CD4-positive, alpha-beta T cell treated with Interleukin-10 for 1 hour (primary cell): Measurements from ENCODE around the gene MDM1.

ENCODE experiments used
- DNase-seq: peaks from one replicate; pipeline ENCODE4 v3.0.0-alpha.2; 2020

Gene MDM1

GRCh38 chr12:68269779-68270178 is 62.4 kb downstream of the MDM1 start:
- no peak for DNase-seq

DNA sequence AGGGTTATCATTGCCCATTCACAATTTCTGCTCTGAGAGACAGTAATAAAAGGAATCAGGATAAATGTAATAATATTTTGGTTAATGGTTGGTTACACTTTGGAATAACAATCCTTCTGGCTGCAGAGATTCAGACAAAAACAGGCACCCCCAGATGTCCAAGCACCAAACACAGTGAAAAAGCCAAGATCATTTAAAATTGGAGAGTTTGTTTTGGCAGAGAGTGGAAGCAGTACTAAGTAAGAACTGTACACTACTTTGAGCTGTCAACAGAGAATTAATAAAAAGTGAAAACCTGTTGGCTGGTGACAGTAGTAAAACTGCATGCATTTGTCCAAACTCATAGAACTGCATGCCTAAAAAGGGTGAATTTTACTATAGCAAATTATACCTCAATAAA is 63.2 kb downstream of the MDM1 start:
- DNase-seq = no peak

- DNase-seq = no peak
Observed at GRCh38 chr12:68267892-68268396, 64.2 kb downstream of the MDM1 start.

DNA sequence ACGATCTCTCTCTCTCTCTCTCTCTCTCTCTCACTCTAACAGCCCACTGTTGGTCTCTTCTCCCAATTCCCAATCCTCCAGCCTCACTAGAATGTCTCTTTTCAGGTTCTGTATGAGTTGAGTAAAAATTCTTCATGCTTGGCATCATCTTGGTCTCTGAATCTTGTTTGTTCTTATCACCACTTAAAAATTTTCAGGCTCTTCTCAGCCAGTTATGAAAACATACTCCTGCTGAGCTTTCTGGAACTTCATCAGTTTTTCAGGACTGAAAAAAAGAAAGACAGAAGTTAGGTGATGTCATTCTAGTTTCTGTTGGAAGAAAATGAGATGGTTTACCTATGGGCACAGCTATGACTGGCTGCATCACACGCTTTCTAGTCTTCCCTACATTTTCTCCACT is 67.3 kb downstream of the MDM1 start:
- no peak for DNase-seq

DNA sequence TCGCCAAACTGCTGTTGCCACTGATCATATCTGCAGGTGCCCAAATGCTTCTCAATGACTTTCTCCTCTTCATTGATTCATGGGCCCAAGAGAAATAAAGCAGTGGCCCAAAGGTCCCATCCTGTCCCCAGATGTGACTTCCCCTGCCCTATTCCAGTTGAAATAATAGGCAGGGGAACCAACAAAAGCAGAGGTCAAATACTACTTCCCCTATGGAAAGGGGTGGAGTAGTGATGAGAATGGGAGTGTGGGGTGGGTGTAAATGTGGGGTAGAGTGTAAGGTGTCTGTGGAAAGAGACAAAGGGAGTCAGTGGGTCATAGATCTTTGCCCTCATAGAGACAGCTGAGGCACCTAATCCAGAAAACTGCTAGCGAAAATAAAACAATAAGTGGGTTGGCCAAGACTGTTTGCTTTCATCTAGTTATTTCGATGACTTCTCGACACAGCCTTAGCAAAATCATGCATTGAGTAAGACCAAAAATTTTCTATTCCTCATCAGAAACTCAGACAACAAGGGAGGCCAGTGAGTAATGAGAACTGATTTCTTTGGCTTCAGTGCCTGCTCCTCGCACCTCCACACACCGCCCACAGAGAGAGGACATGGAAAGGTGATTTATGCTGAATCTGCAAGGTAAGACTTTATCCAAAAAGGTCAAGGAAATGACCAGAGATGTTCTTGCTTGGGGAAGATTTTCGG is 67.9 kb downstream of the MDM1 start:
- no peak for DNase-seq

DNA sequence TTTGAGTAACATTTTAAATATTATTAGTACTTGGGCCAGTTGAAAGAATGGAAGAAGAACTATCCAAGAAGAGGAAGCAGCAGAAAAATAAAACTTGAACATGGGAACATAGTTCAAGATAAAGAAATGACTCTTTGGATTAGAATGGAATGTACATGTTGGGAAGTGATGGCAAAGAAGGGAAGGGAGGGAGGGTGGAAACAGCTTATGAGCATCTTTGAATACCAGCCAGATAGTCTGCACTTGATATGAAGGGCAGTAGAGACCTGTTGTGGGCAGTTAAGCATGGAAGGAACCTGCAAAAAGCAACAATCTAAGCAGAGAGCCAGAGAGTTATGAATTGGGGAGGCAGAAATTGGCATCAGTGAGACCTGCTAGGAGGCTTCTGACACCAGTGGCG is 68.8 kb downstream of the MDM1 start:
- no peak for DNase-seq

GRCh38 chr12:68261896-68262295 is 70.3 kb downstream of the MDM1 start:
- DNase-seq = no peak

GRCh38 chr12:68260153-68260552 is 72.0 kb downstream of the MDM1 start:
- DNase-seq = no peak

DNA sequence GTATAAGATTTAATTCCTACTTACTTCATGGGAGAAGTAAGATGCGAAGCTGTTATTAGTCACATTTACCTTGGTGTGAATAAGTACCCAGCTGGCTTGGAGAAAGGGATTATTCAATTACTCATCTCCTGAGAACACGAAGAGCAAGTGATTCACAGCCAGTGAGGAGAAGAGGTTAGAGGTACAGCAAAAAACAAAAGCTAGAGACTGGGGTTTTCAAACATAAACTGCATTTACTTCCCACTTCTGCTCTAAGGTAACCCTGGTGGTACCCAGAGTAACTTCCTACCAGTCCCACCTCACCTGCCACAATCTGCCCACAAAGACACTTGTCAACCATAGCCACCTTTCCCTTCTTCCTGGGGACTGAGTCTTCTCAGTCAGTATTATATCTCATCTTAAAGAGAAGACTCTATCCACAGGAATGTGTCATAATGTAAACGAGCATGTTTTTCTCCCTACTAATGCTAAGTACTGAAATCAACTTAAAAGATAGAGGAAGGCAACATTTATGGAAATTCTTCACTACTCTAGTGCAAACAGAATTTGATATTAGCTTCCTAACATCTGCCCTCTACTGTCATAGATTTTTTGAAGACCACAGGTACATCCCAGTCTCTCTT is 72.7 kb downstream of the MDM1 start:
- DNase-seq = no peak

- no peak for DNase-seq
Observed at GRCh38 chr12:68253504-68253903, 78.7 kb downstream of the MDM1 start, which contains the start of gene IL22. Gene IL22, minus strand, starts transcription at chr12:68253604. Its CDS starts 156 bp downstream, at chr12:68253448.

DNA sequence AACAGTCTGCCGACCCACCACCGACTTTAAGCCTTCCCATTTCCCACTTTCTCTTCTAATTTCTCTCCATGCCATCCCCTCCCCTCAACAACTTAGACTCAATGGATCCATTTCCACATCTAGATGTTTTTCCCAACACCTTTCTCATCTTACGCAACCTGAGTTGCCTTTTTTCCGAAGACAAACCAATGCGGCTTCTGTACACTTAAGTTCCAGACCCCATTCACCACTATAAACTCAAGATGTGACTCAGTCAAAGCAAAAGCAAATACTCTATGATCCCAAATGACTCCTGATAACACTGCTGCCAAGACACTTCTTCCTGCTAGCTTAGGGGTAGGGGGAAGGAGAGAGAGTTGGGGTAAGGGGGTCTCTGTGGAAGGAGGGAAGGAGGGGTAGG is 80.1 kb downstream of the MDM1 start:
- DNase-seq = no peak

DNA sequence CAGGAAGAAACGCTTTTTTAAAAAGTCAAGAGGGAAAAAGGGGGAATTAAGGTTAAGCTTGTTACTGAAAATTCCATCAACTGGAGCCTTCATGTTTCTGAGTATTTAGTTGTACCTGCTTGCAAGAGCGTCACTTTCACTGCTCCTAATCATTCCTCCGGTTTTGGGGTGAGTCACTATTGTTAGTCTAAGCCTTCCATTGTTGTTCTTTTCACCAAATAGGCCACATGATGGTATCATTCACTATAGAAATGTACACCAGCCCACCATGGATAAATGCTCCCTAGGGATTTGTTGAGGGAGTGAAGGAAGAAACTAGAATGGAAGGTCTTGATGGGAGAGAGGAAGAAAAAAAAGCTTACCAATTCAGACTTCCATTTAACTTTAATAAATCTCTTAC is 81.7 kb downstream of the MDM1 start:
- no peak for DNase-seq

DNA sequence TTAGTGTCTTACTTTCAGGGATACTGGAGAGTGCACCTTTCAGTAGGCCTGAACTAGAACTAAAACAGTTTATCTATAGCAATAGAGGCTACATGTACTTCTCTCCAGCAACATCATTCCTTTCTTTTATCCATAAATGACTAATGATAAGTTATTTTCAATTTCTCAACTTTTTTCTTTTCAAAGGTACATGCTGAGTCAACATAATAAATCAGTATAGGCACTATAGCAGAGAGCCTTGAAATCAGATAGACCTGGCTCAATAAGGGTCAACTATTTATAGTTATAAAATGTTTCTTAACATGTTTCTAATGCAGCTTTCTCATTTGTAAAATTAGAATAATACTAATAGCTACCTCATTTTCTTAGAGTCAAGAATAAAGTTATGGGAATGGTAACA is 84.4 kb downstream of the MDM1 start:
- no peak for DNase-seq

DNA sequence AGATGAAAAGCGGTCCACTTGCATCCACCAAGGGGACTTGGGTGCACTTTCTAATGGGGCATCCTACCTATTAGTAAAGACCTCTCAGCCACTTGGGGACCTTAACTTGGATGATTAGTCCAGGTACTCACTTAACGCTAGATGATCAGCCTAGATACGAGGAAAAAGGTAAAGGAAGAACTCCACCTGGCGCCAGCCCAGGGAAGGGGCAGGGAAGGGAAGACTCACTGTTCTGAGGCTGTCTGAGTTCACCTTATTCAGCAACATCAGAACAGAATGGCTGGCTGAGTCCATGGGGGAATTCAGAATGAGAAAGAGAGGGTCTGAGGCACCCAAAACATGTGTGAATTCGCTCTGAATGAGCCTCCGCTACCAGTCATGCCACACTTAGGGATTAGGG is 85.8 kb downstream of the MDM1 start:
- DNase-seq = no peak

- no peak for DNase-seq
Observed at GRCh38 chr12:68245180-68246021, 86.8 kb downstream of the MDM1 start.
